Measurements from ENCODE around the gene HOXD4. TPM values are rescaled to one million over a fixed set of nuclear protein-coding genes. Genes with fewer than 3 reads are reported as not detected.
A peak's percentile ranks its signal among the peaks of the same experiment; 100 is the strongest.

The HOXD4 gene
- total and polyA plus RNA-seq, 3 experiments from 2014 or later: not detected

GRCh38 chr2:176117162-176117822, 34.1 kb upstream of the HOXD4 start:
- Histone ChIP-seq H3K27ac (ENCODE audit: low read depth, low read length) (no peak overlapping the region), H3K9me3 (ENCODE audit: low read length) (no peaks in the 10 kb centered on the region), H3K4me3 (ENCODE audit: low read length) (no peak overlapping the region), H3K27me3 (ENCODE audit: insufficient read depth, low read length, poor library complexity, severe bottlenecking) (peaks cover 97% of the 10 kb centered on the region), H3K36me3 (ENCODE audit: insufficient read depth, low read length) (no peaks in the 10 kb centered on the region), H3K4me1 (ENCODE audit: insufficient read depth, low read length) (no peaks in the 10 kb centered on the region)
- Mint-ChIP-seq H3K4me3 (peak overlapping the region in 1 of 7 donors; percentile 57), H3K9me3 (peaks cover 0 to 18% (median 8%) of the 10 kb centered on the region in 5 donors), H3K36me3 (peaks cover 0 to 3% (median 0%) of the 10 kb centered on the region in 3 donors), H3K4me1 (peaks cover 2 to 5% (median 4%) of the 10 kb centered on the region in 3 donors), H3K27me3 (peaks cover 90 to 91% of the 10 kb centered on the region in 2 donors), H3K27ac (peak overlapping the region in 2 of 8 donors; percentile 15 to 74)
- no peak for DNase-seq
- POLR2A ChIA-PET: no interaction called here
- CTCF ChIA-PET: no interaction called here

DNA sequence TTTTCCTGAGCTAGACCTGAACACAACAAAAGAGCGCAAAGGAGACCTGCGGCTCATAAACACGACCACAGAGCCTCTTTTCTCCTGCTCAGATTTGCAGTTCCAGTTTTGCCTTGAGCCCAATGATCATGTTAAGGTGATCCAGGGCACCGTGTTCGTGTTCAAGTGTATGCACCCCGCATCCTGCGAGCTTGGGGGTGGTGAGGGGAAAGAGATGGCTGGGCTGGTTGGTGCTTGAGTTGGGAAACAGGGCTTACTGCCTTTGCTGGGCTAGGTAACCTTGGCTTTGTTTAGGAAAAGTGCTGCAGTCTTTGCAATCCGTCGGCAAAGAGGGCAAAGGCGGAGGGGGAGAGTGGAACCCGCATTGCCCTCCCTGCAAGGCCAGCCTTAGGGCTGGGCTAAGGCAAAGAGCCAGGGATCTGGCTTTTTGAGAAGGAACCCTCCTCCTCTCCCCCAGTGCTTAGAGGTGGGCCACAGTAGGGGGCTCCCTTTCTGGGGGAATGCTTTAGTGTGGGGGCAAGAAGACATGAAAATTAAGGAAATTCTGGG, 33.5 kb upstream of the HOXD4 start:
- Histone ChIP-seq H3K4me1 (ENCODE audit: insufficient read depth, low read length) (no peaks in the 10 kb centered on the region), H3K36me3 (ENCODE audit: insufficient read depth, low read length) (no peaks in the 10 kb centered on the region), H3K27me3 (ENCODE audit: insufficient read depth, low read length, poor library complexity, severe bottlenecking) (peaks cover 95% of the 10 kb centered on the region), H3K4me3 (ENCODE audit: low read length) (no peak overlapping the region), H3K9me3 (ENCODE audit: low read length) (no peaks in the 10 kb centered on the region), H3K27ac (ENCODE audit: low read depth, low read length) (no peak overlapping the region)
- Mint-ChIP-seq H3K4me1 (peaks cover 4 to 7% (median 5%) of the 10 kb centered on the region in 3 donors), H3K4me3 (peak overlapping the region in 2 of 7 donors; percentile 17 to 51), H3K27ac (peak overlapping the region in 2 of 8 donors; percentile 74 to 77), H3K27me3 (peaks cover 86 to 88% of the 10 kb centered on the region in 2 donors), H3K36me3 (peaks cover 0 to 3% (median 0%) of the 10 kb centered on the region in 3 donors), H3K9me3 (peaks cover 0 to 17% (median 8%) of the 10 kb centered on the region in 5 donors)
- POLR2A ChIA-PET: no interaction called here
- CTCF ChIA-PET: no interaction called here
- DNase-seq: no peak

DNA sequence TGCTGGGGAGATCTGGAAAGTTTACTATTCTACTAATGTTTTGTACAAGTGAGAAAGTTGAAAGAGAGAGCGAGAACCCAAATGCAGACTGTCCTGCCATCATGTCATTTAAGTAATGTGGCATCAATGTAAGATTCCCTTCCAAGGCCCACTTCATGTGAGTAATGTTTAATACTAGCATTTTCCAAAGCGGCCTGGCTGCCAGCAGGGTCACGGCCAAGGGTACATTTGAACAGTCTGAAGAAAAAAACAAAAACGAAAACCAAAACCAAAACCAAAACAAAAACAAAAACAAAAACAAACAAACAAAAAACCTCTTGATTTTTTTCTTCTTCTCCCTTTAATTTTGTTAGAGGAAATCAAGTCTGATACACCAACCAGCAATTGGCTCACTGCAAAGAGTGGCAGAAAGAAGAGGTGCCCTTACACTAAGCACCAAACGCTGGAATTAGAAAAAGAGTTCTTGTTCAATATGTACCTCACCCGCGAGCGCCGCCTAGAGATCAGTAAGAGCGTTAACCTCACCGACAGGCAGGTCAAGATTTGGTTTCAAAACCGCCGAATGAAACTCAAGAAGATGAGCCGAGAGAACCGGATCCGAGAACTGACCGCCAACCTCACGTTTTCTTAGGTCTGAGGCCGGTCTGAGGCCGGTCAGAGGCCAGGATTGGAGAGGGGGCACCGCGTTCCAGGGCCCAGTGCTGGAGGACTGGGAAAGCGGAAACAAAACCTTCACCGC, 32.6 kb upstream of the HOXD4 start:
- H3K4me1 Mint-ChIP-seq: peaks cover 7 to 12% (median 11%) of the 10 kb centered on the region in 3 donors
- CTCF ChIA-PET: no interaction called here
- Histone ChIP-seq H3K9me3 (ENCODE audit: low read length) (no peaks in the 10 kb centered on the region), H3K4me3 (ENCODE audit: low read length) (no peak overlapping the region), H3K4me1 (ENCODE audit: insufficient read depth, low read length) (no peaks in the 10 kb centered on the region), H3K27me3 (ENCODE audit: insufficient read depth, low read length, poor library complexity, severe bottlenecking) (peaks cover 93% of the 10 kb centered on the region), H3K27ac (ENCODE audit: low read depth, low read length) (no peak overlapping the region), H3K36me3 (ENCODE audit: insufficient read depth, low read length) (no peaks in the 10 kb centered on the region)
- H3K4me3 Mint-ChIP-seq: peak overlapping the region in 4 of 7 donors; percentile 3 to 58 (median 24)
- peaks cover 81 to 84% of the 10 kb centered on the region in 2 donors for H3K27me3 Mint-ChIP-seq
- peaks cover 0 to 3% (median 0%) of the 10 kb centered on the region in 3 donors for H3K36me3 Mint-ChIP-seq
- peak overlapping the region in 2 of 8 donors; percentile 21 to 77 for H3K27ac Mint-ChIP-seq
- H3K9me3 Mint-ChIP-seq: peaks cover 0 to 18% (median 2%) of the 10 kb centered on the region in 5 donors
- POLR2A ChIA-PET: no interaction called here
- DNase-seq: no peak

- Histone ChIP-seq H3K4me1 (ENCODE audit: insufficient read depth, low read length) (no peaks in the 10 kb centered on the region), H3K9me3 (ENCODE audit: low read length) (no peaks in the 10 kb centered on the region), H3K27ac (ENCODE audit: low read depth, low read length) (no peak overlapping the region), H3K36me3 (ENCODE audit: insufficient read depth, low read length) (no peaks in the 10 kb centered on the region), H3K4me3 (ENCODE audit: low read length) (no peak overlapping the region), H3K27me3 (ENCODE audit: insufficient read depth, low read length, poor library complexity, severe bottlenecking) (peaks cover 93% of the 10 kb centered on the region)
- Mint-ChIP-seq H3K27ac (peak overlapping the region in 3 of 8 donors; percentile 2 to 66 (median 3)), H3K4me3 (peak overlapping the region in 2 of 7 donors; percentile 6 to 51), H3K9me3 (peaks cover 0 to 20% (median 2%) of the 10 kb centered on the region in 5 donors), H3K27me3 (peaks cover 82 to 86% of the 10 kb centered on the region in 2 donors), H3K36me3 (peaks cover 0 to 3% (median 0%) of the 10 kb centered on the region in 3 donors), H3K4me1 (peaks cover 9 to 17% (median 14%) of the 10 kb centered on the region in 3 donors)
- DNase-seq: no peak
- ChIA-PET CTCF (interaction anchor here (0.6 to 1.6 kb wide), 7 partner anchors 18 to 1028 kb away, joined by 3 to 8 read pairs (median 3); partner anchors contain the start of gene HOXD4), POLR2A (no interaction called here)
Observed at GRCh38 chr2:176120364-176121189, 30.8 kb upstream of the HOXD4 start.

- H3K36me3 ChIP-seq (ENCODE audit: insufficient read depth, low read length): no peaks in the 10 kb centered on the region
- no peak for DNase-seq
- H3K4me1 Mint-ChIP-seq: peaks cover 9 to 17% (median 14%) of the 10 kb centered on the region in 3 donors
- POLR2A ChIA-PET: no interaction called here
- peaks cover 0 to 20% (median 2%) of the 10 kb centered on the region in 5 donors for H3K9me3 Mint-ChIP-seq
- no peak overlapping the region for H3K4me3 ChIP-seq (ENCODE audit: low read length)
- H3K4me3 Mint-ChIP-seq: peak overlapping the region in 3 of 7 donors; percentile 6 to 51 (median 12)
- H3K9me3 ChIP-seq (ENCODE audit: low read length): no peaks in the 10 kb centered on the region
- H3K27ac ChIP-seq (ENCODE audit: low read depth, low read length): no peak overlapping the region
- peaks cover 93% of the 10 kb centered on the region for H3K27me3 ChIP-seq (ENCODE audit: insufficient read depth, low read length, poor library complexity, severe bottlenecking)
- CTCF ChIA-PET: interaction anchor here (0.6 to 1.6 kb wide), 7 partner anchors 19 to 1027 kb away, joined by 3 to 8 read pairs (median 3); partner anchors contain the start of gene HOXD4
- H3K4me1 ChIP-seq (ENCODE audit: insufficient read depth, low read length): no peaks in the 10 kb centered on the region
- peaks cover 83 to 87% of the 10 kb centered on the region in 2 donors for H3K27me3 Mint-ChIP-seq
- H3K36me3 Mint-ChIP-seq: peaks cover 0 to 3% (median 0%) of the 10 kb centered on the region in 3 donors
- H3K27ac Mint-ChIP-seq: peak overlapping the region in 2 of 8 donors; percentile 2 to 57
Observed at GRCh38 chr2:176121190-176122051, 29.9 kb upstream of the HOXD4 start.

- Mint-ChIP-seq H3K27me3 (peaks cover 83 to 87% of the 10 kb centered on the region in 2 donors), H3K4me1 (peaks cover 12 to 21% (median 14%) of the 10 kb centered on the region in 3 donors), H3K36me3 (peaks cover 0 to 3% (median 0%) of the 10 kb centered on the region in 3 donors), H3K27ac (no peak overlapping the region), H3K9me3 (peaks cover 0 to 23% (median 2%) of the 10 kb centered on the region in 5 donors), H3K4me3 (peak overlapping the region in 6 of 7 donors; percentile 51 to 87 (median 69))
- Histone ChIP-seq H3K27me3 (ENCODE audit: insufficient read depth, low read length, poor library complexity, severe bottlenecking) (peaks cover 92% of the 10 kb centered on the region), H3K4me1 (ENCODE audit: insufficient read depth, low read length) (no peaks in the 10 kb centered on the region), H3K9me3 (ENCODE audit: low read length) (no peaks in the 10 kb centered on the region), H3K36me3 (ENCODE audit: insufficient read depth, low read length) (no peaks in the 10 kb centered on the region), H3K27ac (ENCODE audit: low read depth, low read length) (no peak overlapping the region), H3K4me3 (ENCODE audit: low read length) (no peak overlapping the region)
- ChIA-PET CTCF (interaction anchor here (0.7 to 1.4 kb wide), 2 partner anchors 10 to 25 kb away, joined by 3 to 5 read pairs; no protein-coding TSS in a partner anchor), POLR2A (no interaction called here)
- no peak for DNase-seq
Observed at GRCh38 chr2:176122052-176122682, 29.2 kb upstream of the HOXD4 start.
